ENCODE data around the gene KIF5B.
"Not testable (repeated sequence)": the region's sequence is repeated elsewhere in the genome, so short reads cannot be mapped to it uniquely, and the experiment has no call there.

KIF5B gene

GRCh38 chr10:32056136-32057035 lies at the start of gene KIF5B:
KIF5B (minus strand) TSS chr10:32056425; CDS start chr10:32055973, 452 bp downstream.
- DNase-seq, result peak in 55 of 56 donors; percentile 21 to 94 (median 82)

DNA sequence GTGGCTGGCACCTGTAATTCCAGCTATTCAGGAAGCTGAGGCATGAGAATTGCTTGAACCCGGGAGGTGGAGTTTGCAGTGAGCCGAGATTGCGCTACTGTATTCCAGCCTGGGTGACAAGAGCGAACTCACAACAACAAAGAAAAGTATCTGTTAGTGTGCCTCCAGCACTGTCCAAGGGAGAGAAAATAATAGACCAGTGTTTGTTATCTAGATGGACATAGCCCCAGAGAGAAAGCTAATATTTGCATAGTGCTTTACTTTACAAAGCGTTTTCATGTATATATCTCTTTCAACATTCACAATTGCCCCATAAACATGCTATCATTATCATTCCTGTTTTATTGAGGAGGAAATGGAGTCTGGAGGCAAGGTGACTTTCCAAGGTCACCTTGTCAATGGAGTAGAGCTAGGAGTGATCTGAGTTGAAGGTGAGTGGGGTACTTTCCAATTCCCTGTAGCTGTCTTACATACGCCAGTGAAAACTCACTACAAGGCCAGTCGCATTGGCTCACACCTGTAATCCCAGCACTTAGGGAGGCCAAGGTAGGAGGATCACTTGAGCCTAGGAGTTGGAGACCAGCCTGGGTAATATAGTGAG lies 49.7 kb upstream of the KIF5B start:
- DNase-seq, result no peak

GRCh38 chr10:32104622-32105509 lies 48.6 kb upstream of the KIF5B start:
- DNase-seq, result no peak

DNA sequence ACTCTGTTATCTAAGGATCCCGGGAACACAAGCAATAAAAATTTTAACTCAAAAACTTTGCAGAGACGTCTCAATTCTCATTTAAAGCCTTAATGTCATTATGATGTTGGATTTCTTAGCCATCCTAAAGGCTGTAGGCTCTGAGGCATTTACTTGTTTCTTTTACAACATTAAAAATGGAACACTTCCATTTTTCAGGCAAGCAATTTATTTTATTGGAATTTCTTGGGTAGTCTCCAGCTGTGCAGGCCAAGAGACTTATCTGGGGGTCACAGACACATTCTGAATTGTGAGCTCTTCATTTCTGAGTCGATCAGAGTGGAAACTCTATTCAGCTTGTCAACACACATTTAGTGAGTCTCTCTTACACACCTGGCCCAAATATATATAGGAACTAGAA lies 48.0 kb upstream of the KIF5B start:
- no peak for DNase-seq

DNA sequence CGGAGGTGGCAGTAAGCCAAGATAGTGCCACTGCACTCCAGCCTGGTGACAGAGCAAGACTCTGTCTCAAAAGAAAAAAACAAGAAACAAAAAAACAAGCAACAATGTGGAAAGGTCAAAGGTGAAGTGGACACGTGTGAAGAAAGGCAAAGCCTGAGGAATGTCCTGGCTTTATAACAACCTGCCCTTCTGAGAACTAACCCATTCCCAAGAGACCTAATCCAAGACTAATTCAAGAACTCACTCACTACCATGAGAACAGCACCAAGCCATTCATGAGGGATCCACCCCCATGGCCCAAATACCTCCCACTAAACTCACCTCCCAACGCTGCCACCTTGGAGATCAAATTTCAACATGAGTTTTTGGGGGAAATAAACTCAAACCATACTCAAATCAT lies 47.5 kb upstream of the KIF5B start:
- DNase-seq, result no peak

- DNase-seq, result not testable (repeated sequence)
Measured at GRCh38 chr10:32098566-32099259, 42.5 kb upstream of the KIF5B start.

GRCh38 chr10:32095116-32095733 lies 39.0 kb upstream of the KIF5B start:
- no peak for DNase-seq

DNA sequence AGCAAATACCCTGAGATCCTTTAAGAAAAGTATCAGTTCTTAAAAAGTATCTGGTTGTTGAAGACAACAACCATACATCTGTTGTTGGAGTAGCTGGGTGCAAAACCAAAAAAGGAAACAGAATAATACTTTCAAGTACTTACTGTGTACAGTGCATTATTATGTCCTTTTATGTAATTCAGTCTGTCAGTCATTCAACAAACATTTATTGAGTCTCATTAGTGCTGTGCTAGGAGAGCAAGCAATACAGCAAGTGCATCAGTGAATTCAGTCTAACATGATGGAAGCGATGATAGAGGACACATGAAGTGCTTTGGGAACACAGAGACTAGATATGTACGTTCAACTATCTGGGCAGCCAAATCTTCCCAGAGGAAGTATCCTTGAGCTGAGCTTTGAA lies 37.4 kb upstream of the KIF5B start:
- no peak for DNase-seq

DNA sequence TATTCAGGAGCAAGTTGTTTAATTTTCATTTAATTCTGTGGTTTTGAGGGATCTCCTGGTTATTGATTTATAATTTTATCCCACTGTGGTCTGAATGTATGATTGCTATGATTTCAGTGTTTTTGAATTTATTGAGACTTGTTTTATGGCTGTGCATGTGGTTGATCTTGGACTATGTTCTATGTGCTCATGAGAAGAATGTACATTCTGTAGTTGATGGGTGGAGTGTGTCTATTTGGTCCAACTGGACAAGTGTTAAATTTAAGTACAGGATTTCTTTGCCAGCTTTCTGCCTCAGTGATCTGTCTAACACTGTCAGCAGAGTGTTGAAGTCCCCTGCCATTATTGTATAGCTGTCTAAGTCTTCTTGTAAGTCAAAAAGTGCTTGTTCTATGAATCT lies 34.8 kb upstream of the KIF5B start:
- DNase-seq, result no peak

DNA sequence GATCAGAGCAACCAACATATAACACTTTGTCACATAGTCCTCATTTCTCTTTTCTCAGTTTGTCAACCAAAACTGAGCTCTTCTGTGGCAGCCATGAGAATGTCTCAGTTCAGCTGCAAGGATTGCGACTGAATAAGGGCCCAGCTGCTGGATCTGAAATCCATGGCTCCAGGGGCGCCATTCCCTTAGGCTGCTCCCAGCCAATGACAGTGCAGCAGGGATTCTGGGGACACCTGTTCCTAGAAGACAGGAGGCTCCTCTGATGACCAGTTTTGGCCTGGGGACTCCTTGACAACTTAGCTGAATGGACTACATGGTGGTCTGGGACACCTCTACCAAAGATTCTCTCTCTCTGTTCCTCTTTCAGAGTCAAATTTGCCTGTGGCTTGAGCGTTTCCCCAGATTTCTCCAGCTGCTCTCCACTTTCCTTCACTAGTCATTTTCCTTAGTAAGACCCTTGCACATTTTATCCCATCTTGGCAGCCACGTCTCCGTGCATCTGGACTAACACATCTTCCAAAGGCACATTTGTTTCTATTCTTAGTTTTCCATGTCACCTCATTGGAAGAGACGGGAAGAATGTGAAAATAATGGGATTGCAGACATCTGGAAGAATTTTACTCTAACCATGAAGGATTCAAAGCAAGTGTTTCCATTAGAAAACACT lies 28.1 kb upstream of the KIF5B start:
- DNase-seq, result no peak

GRCh38 chr10:32077896-32078485 lies 21.8 kb upstream of the KIF5B start:
- DNase-seq, result no peak

GRCh38 chr10:32073659-32074058 lies 17.4 kb upstream of the KIF5B start:
- DNase-seq, result no peak

- DNase-seq, result no peak
Measured at GRCh38 chr10:32073128-32073527, 16.9 kb upstream of the KIF5B start.

GRCh38 chr10:32072025-32072800 lies 16.0 kb upstream of the KIF5B start:
- no peak for DNase-seq

DNA sequence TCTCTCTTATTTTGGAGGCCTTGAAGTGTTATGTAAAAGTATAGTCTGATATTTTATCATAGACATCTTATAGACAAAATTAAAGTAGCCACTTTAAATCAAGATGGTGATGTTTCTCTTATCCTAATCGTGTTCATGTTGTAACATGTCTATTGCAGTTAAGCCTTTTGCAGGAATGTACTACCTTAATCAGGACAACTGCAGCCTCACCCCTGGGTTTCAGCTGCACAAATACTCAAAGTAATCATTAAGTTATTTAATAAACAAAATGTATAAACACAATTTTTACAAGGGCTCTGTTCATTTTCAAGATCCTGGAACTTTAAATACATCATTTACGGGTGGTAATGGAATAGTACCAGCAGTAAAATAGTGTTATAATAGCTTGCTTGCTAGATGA lies 14.4 kb upstream of the KIF5B start:
- no peak for DNase-seq

- no peak for DNase-seq
Measured at GRCh38 chr10:32068569-32068968, 12.3 kb upstream of the KIF5B start.

- not testable (repeated sequence) for DNase-seq
Measured at GRCh38 chr10:32067931-32068330, 11.7 kb upstream of the KIF5B start.

- DNase-seq, result no peak
Measured at GRCh38 chr10:32065856-32066255, 9.6 kb upstream of the KIF5B start.

DNA sequence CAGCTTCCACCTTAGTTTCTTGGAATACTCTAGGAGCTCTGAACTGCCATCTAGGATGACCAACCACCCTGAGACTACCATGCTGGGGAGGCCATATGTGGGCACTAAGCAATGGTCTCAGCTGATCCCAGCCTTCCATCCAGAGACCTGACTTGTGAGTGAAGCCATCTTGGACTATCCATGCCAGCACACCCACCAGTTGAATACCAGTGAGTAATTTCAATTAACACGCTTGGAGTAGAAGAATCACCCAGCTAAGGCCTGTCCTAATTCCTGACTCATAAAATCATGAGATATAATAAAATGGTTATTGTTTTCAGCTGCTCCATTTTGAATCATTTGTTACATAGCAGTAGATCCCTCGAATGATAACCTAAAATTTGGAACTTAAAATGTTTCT lies 5.2 kb upstream of the KIF5B start:
- DNase-seq, result no peak
